Type B pancreatic cell (in vitro differentiated cells): ENCODE data around the gene LONP2. TPM values are rescaled to one million over a fixed set of nuclear protein-coding genes. Genes with fewer than 3 reads are reported as not detected.

ENCODE experiments used
- DNase-seq: peaks from one replicate; pipeline ENCODE4 v3.0.0; 2021; ENCODE audit warnings: mixed read lengths; ENCODE audit not compliant: unreplicated experiment; ENCODE audit errors: extremely low spot score
- H3K27ac Mint-ChIP-seq: 2 replicates; pipeline ENCODE4 v1.8.0; 2021; ENCODE audit warnings: mild to moderate bottlenecking, mixed read lengths
- H3K27me3 Mint-ChIP-seq: 2 replicates; pipeline ENCODE4 v1.8.0; 2021; ENCODE audit warnings: mixed read lengths
- H3K36me3 Mint-ChIP-seq: 2 replicates; pipeline ENCODE4 v1.8.0; 2021; ENCODE audit warnings: mixed read lengths
- H3K4me1 Mint-ChIP-seq: one replicate; pipeline ENCODE4 v1.8.0; 2021; ENCODE audit warnings: mixed read lengths; ENCODE audit not compliant: unreplicated experiment
- H3K4me3 Mint-ChIP-seq: 2 replicates; pipeline ENCODE4 v1.8.0; 2021; ENCODE audit warnings: mild to moderate bottlenecking, mixed read lengths
- H3K9me3 Mint-ChIP-seq: 2 replicates; pipeline ENCODE4 v1.8.0; 2021; ENCODE audit warnings: mixed read lengths
- CTCF ChIP-seq: fragments of 200-600 bp; sonication (generic); conservative IDR thresholded peaks from 2 replicates; pipeline ENCODE4 v1.5.0; 2021; ENCODE audit warnings: antibody characterized with exemption, mild to moderate bottlenecking
- total RNA-seq: library from RNA; stranded (reverse); gene quantifications from 2 replicates; pipeline ENCODE4 v1.2.1, GENCODE V29; 2021; ENCODE audit warnings: low replicate concordance

Gene LONP2
- total RNA-seq, 1 donor from 2014 or later = 65.5 TPM

GRCh38 chr16:48282636-48283263, 38.6 kb downstream of the LONP2 start:
- Mint-ChIP-seq H3K4me1 (no peaks in the 10 kb centered on the region), H3K27ac (no peak overlapping the region), H3K36me3 (peaks cover 52% of the 10 kb centered on the region), H3K9me3 (no peaks in the 10 kb centered on the region), H3K4me3 (no peak overlapping the region), H3K27me3 (no peaks in the 10 kb centered on the region)
- DNase-seq = no peak
- no peak for TF ChIP-seq CTCF

DNA sequence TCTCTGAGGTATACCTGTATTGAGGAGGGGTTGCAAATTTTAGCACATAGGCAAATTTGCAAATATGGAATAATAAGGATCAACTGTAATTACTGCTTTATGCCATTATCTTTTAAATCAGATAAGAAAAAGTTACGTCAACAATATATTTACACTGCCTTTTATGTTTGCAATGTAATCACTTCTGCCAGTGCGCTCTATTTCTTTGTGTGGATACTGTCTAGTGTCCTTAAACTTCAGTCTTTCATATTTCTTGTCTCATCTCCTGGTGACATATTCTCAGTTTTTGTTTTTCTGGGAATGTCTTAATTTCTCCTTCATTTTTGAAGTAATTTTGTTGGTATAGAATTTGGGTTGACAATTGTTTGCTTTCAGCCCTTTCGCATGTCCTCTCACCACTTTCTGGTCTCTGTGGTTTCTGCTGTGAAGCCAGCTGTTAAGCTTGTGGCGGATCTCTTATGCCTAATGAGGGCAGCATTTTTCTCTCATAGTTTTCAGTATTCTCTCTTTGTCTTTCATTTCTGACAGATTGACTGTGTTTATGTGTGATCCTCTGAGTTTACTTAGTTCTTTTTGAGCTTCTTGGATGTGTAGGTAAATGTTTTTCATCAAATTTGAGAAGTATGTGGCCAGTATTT, 40.8 kb downstream of the LONP2 start:
- H3K27me3 Mint-ChIP-seq = no peaks in the 10 kb centered on the region
- H3K36me3 Mint-ChIP-seq = peaks cover 43% of the 10 kb centered on the region
- H3K4me3 Mint-ChIP-seq = no peak overlapping the region

DNA sequence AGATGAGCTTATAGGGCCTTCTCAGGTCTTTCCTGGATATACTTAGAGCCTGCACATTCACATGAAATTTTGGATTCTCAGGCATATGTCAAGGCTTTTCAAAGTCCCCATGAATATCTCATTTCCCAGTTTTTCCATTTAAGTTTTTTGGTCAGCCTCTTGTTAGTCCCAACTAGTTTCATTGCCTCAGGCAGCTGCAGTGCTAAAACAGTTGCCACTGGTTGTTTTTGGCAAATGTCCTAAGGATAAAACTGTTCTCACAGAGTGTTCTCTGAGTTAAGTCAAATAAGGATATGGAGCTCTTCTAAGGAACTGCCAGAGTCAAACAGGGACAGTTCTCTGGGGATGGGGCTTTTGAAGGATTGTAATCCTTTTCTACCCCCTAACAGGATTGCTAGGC, 43.1 kb downstream of the LONP2 start:
- Mint-ChIP-seq H3K36me3 (peaks cover 52% of the 10 kb centered on the region), H3K4me1 (peaks cover 4% of the 10 kb centered on the region), H3K27ac (no peak overlapping the region), H3K27me3 (no peaks in the 10 kb centered on the region), H3K9me3 (no peaks in the 10 kb centered on the region), H3K4me3 (no peak overlapping the region)
- DNase-seq = no peak
- TF ChIP-seq CTCF = no peak

More for the DNA sequence above, 40.8 kb downstream of the LONP2 start:
- Mint-ChIP-seq H3K9me3 (no peaks in the 10 kb centered on the region), H3K27ac (no peak overlapping the region), H3K4me1 (no peaks in the 10 kb centered on the region)
- no peak for TF ChIP-seq CTCF
- no peak for DNase-seq

GRCh38 chr16:48291303-48291702, 47.2 kb downstream of the LONP2 start:
- Mint-ChIP-seq H3K36me3 (peaks cover 40% of the 10 kb centered on the region), H3K27ac (no peak overlapping the region), H3K9me3 (no peaks in the 10 kb centered on the region), H3K27me3 (no peaks in the 10 kb centered on the region), H3K4me3 (no peak overlapping the region), H3K4me1 (peaks cover 4% of the 10 kb centered on the region)
- no peak for DNase-seq
- no peak for TF ChIP-seq CTCF

GRCh38 chr16:48291754-48292153, 47.7 kb downstream of the LONP2 start:
- H3K9me3 Mint-ChIP-seq = no peaks in the 10 kb centered on the region
- H3K27ac Mint-ChIP-seq = no peak overlapping the region
- TF ChIP-seq CTCF = no peak
- no peak overlapping the region for H3K4me3 Mint-ChIP-seq
- H3K4me1 Mint-ChIP-seq = peaks cover 4% of the 10 kb centered on the region
- H3K36me3 Mint-ChIP-seq = peaks cover 38% of the 10 kb centered on the region
- H3K27me3 Mint-ChIP-seq = no peaks in the 10 kb centered on the region
- no peak for DNase-seq
